ENCODE data around the gene TMEM107.

The TMEM107 gene

DNA sequence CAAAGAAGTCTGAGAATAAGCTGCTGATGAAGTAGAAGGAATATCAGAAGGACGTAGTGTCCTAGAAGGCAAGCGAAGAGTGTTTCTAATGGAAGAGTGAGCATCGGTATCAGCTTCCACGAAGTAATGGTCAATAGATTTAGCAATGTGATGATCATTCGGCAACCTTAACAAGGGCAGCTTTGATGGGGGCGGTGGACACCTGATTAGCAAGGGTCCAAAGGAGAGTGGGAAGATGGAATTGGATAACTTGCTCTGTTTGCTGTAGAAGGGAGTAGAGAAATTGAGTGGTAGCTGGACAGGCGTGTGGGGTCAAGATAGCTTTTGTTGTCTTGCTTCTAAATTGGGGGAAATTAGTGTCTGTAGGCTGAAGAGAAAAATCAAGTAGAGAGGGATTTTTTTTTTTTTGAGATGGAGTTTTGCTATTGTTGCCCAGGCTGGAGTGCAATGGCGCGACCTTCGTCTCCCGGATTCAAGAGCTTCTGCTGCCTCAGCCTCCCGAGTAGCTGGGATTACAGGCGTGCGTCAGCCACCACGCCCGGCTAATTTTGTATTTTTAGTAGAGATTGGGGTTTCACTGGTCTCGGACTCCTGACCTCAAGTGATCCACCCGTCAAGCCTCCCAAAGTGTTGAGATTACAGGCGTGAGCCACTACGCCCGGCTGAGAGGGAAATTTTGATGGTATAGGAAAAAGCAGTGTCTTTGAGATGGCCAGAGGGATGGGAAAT, 38.4 kb downstream of the TMEM107 start:
- no peak for DNase-seq
- TF ChIP-seq POLR2A (IDR thresholded peaks at IDR 0.05; ENCODE audit: low read length) (no peak), GATA1 (IDR thresholded peaks at IDR 0.05; ENCODE audit: low read depth, low read length) (no peak)

DNA sequence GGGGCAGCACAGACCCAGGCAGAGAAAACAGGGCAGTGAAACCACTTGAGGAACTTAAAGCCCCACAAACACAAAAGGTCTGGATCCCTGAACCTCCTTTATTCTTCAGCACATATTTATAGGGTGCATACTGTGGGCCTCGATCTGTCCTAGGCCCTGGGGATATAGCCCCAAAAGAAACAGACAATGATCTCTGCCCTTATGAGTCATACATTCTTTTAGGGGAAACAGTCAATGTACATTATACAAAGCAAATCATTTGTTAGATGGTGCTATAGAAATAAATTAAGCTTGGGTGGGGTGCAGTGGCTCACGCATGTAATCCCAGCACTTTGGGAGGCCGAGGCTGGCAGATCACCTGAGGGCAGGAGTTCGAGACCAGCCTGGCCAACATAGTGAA, 42.2 kb downstream of the TMEM107 start:
- TF ChIP-seq POLR2A (IDR thresholded peaks at IDR 0.05; ENCODE audit: low read length) (no peak), GATA1 (IDR thresholded peaks at IDR 0.05; ENCODE audit: low read depth, low read length) (no peak)
- no peak for DNase-seq

DNA sequence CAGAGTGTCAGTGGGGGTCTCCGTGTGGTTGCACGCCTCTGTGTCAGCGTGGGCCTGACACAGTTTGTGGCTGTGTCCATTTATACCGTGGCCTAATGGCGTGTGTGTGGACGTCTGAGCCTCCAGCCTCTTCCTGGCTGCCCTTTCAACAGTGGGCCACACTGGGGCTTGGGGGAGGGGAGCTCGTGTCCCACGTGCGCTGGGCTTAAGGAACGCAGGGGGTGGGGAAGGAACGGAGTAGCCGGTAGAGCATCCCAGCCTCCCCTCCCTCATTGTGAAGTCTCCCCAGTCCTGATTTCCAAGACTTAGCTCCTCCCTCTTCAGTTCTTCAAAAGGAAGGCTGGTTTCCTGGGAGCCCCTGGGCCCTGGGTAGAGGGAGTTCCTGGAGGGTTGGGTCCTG, 42.8 kb downstream of the TMEM107 start:
- no peak for DNase-seq
- TF ChIP-seq POLR2A (IDR thresholded peaks at IDR 0.05; ENCODE audit: low read length) (no peak), GATA1 (IDR thresholded peaks at IDR 0.05; ENCODE audit: low read depth, low read length) (no peak)

DNA sequence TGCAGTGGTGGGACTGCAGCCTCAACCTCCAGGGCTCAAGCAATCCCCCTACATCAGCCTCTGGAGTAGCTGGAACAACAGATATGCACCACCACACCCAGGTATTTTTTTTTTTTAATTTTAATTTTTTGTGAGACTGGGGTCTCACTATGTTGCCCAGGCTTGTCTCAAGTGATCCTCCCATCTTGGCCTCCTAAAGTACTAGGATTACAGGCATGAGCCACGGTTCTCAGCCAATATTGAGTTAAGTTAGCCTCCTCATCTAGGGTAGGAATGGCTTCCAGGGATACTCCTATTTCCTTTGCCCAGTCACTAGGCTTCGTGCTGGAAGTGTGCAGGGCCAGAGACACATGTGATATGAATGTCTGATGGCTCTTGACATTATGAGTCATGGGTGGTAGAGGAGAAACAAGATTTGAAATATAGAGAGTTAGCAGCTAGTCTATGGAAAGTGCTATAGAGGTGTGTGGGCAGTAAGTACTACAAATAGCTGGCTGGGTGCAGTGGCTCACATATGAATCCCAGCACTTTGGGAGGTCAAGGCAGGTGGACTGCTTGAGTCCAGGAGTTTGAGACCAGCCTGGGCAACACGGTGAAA, 44.2 kb downstream of the TMEM107 start:
- TF ChIP-seq POLR2A (IDR thresholded peaks at IDR 0.05; ENCODE audit: low read length) (no peak), GATA1 (IDR thresholded peaks at IDR 0.05; ENCODE audit: low read depth, low read length) (no peak)
- DNase-seq = no peak

DNA sequence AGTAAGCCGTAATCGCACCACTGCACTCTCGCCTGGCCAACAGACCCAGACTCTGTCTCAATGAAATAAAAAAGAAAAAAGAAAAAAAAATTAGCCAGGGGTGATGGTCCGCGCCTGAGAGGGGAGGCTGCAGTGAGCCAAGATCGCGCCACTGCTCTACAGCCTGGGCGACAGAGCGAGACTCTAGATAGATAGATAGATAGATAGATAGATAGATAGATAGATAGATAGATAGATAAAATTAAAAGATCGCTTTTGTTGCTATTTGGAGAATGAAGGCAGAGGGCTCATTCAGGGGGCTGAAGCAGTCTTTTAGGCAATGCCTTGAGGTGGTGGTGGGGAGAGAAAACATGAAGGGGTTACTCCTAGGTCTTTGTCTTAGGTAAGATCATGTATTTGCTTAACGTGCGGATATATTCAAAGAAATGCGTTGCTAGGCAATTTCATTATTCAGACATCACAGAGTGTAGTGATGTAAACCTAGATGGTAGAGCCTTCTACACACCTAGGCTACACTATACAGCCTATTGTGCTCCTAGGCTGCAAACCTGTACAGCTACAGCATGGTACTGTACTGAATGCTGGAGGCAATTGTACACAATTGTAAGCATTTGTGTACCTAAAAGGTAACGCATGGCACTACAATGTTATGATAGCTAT, 47.9 kb downstream of the TMEM107 start:
- no peak for DNase-seq
- TF ChIP-seq GATA1 (IDR thresholded peaks at IDR 0.05; ENCODE audit: low read depth, low read length) = no peak
- TF ChIP-seq POLR2A (IDR thresholded peaks at IDR 0.05; ENCODE audit: low read length) = no peak

DNA sequence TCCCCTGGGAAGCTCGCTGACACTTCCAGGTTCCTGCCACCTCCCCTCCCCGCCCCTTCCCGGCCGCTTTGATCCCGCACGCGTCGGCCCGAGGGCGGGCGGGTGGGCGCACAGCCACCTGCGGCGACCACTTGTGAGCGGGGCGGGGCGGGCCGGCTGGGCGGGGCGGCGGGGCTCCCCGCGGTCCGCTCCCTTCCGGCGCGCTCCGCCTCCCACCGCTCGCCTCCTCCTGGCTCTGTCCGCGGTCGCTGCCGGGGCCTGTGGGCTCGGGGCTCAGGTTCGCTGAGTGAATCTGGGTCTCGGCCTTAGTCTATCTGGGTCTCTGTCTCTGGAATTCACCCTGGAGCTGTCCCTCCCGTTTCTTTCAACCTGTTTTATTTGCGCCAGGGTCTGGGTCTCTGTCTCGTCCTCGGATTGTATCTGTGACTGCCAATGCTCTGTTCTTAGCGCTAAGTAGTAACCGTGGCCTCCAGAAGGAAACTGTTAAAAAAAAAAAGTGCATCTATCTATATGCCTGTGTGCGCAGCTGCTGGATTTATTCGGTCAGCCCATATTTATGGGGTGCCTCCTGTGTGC, 49.6 kb downstream of the TMEM107 start:
- TF ChIP-seq GATA1 (IDR thresholded peaks at IDR 0.05; ENCODE audit: low read depth, low read length) = no peak
- no peak for TF ChIP-seq POLR2A (IDR thresholded peaks at IDR 0.05; ENCODE audit: low read length)
- peak; percentile 57 to 58 for DNase-seq

DNA sequence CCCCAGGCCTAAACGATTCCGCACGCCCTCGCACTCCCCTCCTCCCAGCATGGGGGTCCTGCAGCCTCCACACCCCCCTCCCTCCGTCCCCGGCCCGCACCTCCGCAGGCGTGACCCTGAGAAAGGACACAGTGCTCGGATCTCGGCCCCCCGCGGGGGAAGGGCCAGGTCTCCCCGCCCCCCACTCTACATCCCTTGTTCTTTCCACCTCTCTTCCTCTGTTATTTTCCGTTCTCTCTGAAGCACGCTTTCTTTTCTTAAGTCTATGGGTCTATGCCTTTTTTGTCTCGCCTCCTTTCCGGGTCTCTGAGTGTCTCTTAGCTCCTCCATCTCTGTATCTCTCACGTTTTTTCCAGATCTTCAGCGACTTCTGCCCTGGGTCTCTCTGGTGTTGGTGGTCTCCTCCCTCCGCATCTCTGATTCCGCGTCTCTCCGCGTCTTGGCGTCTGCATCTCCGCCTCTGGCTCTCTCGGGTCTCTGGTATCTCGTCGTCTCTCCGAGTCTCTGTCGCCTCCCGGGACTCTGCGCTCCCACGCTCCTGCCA, 50.2 kb downstream of the TMEM107 start:
- TF ChIP-seq GATA1 (IDR thresholded peaks at IDR 0.05; ENCODE audit: low read depth, low read length) (no peak), POLR2A (IDR thresholded peaks at IDR 0.05; ENCODE audit: low read length) (no peak)
- DNase-seq = no peak

DNA sequence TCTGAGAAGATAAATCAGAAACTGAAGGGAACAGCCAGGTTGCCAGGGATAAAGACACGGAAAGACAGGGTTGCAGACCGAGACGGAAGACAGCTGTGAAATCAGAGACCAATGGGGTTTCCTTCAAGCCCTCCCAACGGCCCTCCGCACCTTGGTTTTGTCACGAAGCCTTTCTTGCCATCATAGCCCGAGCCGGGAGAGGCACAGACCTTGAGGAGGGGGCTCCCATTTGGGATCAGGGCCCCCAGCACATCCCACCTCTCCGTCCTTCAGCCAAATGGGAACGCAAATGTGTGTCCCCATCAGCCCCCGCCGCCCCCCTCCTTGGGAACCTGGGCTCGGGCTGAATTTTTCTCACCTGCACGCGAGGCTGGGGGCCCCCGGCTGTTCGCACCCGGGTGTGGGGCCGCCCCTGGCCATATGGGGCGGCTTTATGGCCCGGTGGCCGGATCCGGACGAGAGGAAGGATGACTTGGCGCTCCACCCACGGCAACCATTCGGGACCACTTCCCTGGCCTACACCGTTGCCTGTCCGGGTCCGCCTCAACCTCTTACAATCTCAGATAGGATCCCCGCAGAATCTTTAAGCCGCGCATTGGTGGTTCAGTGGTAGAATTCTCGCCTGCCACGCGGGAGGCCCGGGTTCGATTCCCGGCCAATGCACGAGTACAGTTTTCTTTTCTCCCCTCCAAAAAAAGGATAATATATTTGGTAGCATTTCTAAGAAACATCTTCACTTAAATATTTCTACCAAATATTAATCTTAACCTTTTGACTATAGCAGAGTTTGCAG, 50.8 kb downstream of the TMEM107 start:
- DNase-seq = peak; percentile 82 to 92
- no peak for TF ChIP-seq GATA1 (IDR thresholded peaks at IDR 0.05; ENCODE audit: low read depth, low read length)
- TF ChIP-seq POLR2A (IDR thresholded peaks at IDR 0.05; ENCODE audit: low read length) = no peak

DNA sequence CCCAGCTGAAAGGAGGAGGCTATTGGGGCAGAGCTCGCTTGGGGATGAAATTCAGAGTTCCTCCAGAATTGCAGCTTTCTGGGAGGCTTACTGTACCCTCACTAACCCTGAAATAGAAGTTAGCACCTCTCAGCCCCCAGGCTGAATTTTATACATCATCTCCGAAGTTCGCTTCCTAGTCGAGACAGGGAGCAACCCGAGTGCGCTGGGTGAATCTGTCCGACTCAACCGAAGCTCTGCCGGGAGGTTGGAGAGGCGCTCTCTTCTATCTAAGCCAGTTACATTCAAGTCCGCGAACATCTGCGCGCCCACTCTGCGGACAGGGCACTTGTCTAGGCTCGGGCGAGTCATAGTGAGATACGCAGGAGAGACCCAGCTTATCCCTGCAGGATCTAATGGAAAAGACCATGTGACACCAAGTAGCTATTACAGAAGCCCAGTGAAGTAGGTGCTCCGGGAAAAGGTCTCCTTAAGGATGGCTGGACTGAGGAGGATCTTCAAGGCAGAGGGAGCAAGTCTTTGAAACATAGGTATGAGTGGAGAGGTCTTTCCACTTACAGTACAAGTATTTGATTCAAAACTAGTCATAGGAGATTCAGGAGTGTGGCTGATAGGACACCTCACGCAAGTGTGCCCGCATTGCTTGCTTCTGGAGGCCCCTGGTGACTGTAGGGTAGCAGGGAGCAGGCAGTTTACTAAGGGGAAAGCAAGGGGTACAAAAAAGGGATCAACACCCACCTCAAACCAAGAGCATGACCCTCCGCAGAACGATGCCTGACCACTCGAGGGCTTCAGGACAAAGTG, 51.6 kb downstream of the TMEM107 start:
- TF ChIP-seq GATA1 (IDR thresholded peaks at IDR 0.05; ENCODE audit: low read depth, low read length) (no peak), POLR2A (IDR thresholded peaks at IDR 0.05; ENCODE audit: low read length) (no peak)
- no peak for DNase-seq

DNA sequence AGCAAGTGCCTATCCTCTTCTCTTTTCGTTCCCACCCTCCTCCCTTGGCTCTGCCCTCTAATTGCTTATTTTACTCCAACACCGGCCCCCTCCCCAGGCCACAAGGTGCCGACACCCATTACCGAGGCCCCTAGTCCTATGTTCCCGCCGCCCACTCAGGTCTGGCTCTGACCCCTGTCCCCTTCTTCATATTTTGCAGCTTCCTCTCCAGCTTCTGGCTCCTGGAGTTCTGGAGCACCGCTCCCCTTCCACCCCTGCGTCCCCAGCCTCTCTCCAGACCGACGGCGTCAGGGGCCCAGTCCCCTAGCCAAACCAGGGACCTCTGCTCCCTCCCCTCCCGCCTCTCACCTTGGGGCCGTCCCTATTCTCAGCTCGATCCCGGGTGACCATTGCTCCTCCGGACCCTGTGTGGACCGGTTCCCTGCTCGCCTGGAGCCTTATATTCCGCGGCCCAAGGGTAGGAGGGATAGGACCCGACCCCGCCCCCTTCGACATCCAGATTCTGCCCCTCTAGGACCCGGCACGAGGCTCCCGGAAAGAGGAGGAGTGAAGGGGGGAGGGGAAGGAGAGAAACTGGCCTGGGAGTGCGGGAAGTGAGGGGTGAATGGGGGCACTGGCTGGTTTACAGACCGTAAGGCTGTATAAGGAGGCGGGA, 52.4 kb downstream of the TMEM107 start, which contains the start of gene HES7:
HES7 (minus strand) TSS at position 412 of the 655 bp plus-strand sequence; CDS start at position 390, 22 bp downstream.
- no peak for DNase-seq
- no peak for TF ChIP-seq POLR2A (IDR thresholded peaks at IDR 0.05; ENCODE audit: low read length)
- TF ChIP-seq GATA1 (IDR thresholded peaks at IDR 0.05; ENCODE audit: low read depth, low read length) = no peak

DNA sequence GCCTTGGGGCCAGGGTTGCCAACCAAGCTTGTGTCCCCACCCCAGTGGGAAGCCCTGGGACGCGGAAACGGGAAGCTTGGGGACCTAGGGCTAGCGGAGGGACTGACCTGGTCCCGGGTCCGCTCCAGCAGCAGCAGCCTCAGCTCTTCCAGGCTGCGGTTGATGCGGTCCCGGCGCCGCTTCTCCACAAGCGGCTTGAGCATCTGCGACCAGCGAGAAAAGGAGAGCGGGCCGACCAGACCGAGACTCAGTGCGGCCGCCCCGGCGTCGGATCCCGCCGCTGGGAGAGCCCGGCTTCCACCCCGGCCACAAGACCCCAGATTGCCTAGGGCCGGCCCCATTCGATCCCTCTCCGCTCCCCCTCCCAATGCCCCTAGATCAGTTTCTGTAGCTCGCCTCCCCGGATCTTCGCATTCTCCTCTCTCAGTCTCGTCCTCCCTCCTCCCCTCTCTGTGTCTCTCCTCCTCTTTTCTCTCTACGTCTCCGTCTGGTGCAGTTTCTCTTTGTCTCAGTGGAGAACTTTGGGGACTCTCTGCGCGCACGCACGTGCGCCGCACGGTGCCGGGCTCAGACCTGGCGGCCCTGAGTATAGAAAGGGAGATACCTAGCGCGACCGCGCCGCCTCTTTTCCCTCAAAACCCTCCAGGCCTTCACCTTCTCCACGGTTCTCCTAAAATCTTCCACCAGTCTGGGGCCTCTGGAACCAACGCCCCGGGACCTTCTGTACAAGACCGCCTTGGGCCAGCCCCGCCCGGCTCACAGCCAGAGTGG, 53.1 kb downstream of the TMEM107 start:
- TF ChIP-seq POLR2A (IDR thresholded peaks at IDR 0.05; ENCODE audit: low read length) = no peak
- no peak for TF ChIP-seq GATA1 (IDR thresholded peaks at IDR 0.05; ENCODE audit: low read depth, low read length)
- DNase-seq = no peak

Measured in erythroblast (primary cell).